ENCODE measurements around the gene ADARB2. TPM values are rescaled to one million over a fixed set of nuclear protein-coding genes. Genes with fewer than 3 reads are reported as not detected.

ADARB2 gene
- total RNA-seq, 3 donors from 2014 or later (not counting 1 experiment from before 2014, with no cell fraction given): 0.27 to 0.78 (median 0.40) TPM

DNA sequence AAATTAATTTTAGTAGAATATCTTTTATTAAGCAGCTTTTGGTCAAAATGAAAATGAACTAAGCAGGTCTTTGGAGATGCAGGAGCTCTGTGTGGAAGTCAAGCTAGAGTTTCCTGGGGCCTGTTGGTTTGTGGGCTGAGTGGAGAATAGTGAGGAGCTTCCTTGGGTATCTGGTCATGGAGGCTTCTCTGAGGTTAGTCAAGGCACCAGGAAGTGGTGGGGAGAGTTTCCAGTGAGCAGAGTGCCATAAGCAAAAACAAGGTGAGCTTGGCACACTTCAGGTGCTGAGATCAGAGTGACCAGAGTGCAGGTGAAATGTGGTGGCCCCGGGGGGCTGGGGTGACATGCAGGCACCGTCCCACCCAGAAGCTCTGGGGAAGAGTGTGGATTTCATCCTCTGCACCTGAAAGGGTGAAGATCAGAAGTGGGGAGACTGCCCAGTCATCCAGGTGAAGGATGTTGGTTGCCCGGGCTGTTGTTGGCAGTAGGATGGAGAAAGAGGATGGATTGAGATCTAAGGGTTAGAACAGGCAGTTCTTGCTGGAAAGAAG, 603.8 kb downstream of the ADARB2 start:
- Histone ChIP-seq H3K36me3 (ENCODE audit: control insufficient read depth, insufficient read depth, low read length) (peaks cover 32% of the 10 kb centered on the region), H3K4me3 (ENCODE audit: low read length) (no peak overlapping the region), H3K9me3 (ENCODE audit: control insufficient read depth, insufficient read depth, low read length) (no peaks in the 10 kb centered on the region), H3K27ac (ENCODE audit: low read length) (no peak overlapping the region), H3K27me3 (ENCODE audit: control insufficient read depth, insufficient read depth, low read length) (no peaks in the 10 kb centered on the region), H3K4me1 (ENCODE audit: control insufficient read depth, insufficient read depth, low read length) (peaks cover 18% of the 10 kb centered on the region)
- DNase-seq (no peak), ATAC-seq (no peak)
- peaks cover under 1% of the 10 kb centered on the region in 2 donors for H3K27me3 Mint-ChIP-seq (ENCODE audit: low read depth in 2 of 2)
- H3K4me1 Mint-ChIP-seq: peaks cover 33 to 36% of the 10 kb centered on the region in 2 donors
- H3K36me3 Mint-ChIP-seq: peaks cover 11% of the 10 kb centered on the region
- peaks cover under 1 to 3% of the 10 kb centered on the region in 2 donors for H3K9me3 Mint-ChIP-seq
- intact Hi-C loops (cut with micrococcal nuclease): no loop called here
- peak overlapping the region; percentile 77 to 82 for H3K27ac Mint-ChIP-seq
- TF ChIP-seq CTCF (IDR thresholded peaks at IDR 0.05): no peak
- H3K4me3 Mint-ChIP-seq: no peak overlapping the region
- WGBS (ENCODE audit: insufficient coverage): 92% methylated on average over 3 of the region's 3 CpGs

DNA sequence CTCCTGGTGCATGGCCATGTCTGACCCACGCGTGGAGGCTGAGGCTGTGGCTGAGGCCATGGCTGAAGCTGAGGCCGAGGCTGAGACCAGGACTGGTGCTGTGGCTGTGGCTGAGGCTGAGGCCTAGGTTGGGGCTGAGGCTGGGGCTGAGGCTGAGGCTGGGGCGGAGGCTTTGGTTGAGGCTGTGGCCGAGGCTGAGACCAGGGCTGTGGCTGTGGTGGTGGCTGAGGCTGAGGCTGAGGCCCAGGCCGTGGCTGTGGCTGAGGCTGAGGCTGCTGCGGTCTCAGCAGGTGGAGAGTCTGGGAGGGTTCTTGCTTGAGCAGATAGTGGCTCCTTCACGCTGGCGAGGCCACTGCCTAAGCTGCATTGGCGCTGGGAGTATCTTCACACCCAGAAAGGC, 604.7 kb downstream of the ADARB2 start:
- ATAC-seq (peak; percentile 31 to 70 (median 40)), DNase-seq (no peak)
- 43% methylated on average over 10 of the region's 10 CpGs for WGBS (ENCODE audit: insufficient coverage)
- H3K36me3 Mint-ChIP-seq: peaks cover 6% of the 10 kb centered on the region
- no peaks in the 10 kb centered on the region for H3K9me3 ChIP-seq (ENCODE audit: control insufficient read depth, insufficient read depth, low read length)
- peak overlapping the region; percentile 77 to 82 for H3K27ac Mint-ChIP-seq
- H3K4me3 Mint-ChIP-seq: no peak overlapping the region
- peaks cover 37 to 45% of the 10 kb centered on the region in 2 donors for H3K4me1 Mint-ChIP-seq
- peak overlapping the region; percentile 23 for H3K27ac ChIP-seq (ENCODE audit: low read length)
- no peaks in the 10 kb centered on the region for H3K9me3 Mint-ChIP-seq
- H3K36me3 ChIP-seq (ENCODE audit: control insufficient read depth, insufficient read depth, low read length): peaks cover 41% of the 10 kb centered on the region
- H3K27me3 Mint-ChIP-seq (ENCODE audit: low read depth in 2 of 2): no peaks in the 10 kb centered on the region
- H3K4me1 ChIP-seq (ENCODE audit: control insufficient read depth, insufficient read depth, low read length): peaks cover 18% of the 10 kb centered on the region
- intact Hi-C loops (cut with micrococcal nuclease): no loop called here
- TF ChIP-seq CTCF (IDR thresholded peaks at IDR 0.05): no peak
- no peaks in the 10 kb centered on the region for H3K27me3 ChIP-seq (ENCODE audit: control insufficient read depth, insufficient read depth, low read length)
- no peak overlapping the region for H3K4me3 ChIP-seq (ENCODE audit: low read length)

DNA sequence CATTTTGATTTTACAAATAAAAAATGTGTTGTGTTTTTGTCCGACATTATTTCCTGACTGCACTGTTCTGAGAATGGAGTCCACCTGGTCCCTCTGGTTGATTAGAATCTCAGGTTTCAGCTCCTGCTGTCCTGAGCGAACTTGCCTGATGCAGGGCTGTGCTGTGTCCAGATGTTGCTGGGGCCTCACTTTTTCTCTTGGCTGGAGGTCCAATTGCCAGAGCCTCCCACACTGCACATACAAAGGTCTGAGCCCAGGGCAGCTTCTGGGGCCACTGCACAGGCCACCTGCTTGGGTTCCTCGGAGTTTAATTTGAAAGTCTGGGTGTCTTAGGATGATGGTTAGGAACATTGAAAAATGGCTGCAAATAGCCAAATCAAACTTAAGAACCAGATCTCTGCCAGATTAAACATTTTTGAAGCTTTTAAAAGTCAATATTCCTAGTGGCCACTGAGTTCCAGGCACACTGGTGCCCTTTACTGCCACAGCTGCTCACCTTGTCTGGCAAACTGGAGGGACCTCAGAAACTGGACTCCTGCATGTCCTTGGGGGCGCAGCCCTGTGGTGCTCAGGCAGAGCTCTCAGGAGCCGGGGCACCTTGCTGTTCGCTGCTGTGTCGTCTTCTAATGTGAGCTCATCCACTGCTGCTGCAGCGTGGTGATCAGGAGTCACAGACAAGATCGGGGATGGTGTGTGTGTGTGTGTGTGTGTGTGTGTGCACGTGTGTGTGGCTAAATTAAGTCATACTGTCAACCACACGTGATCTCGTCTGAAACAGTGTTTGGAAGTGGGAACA, 606.1 kb downstream of the ADARB2 start:
- DNase-seq (no peak), ATAC-seq (no peak)
- H3K4me1 ChIP-seq (ENCODE audit: control insufficient read depth, insufficient read depth, low read length): peaks cover 18% of the 10 kb centered on the region
- intact Hi-C loops (cut with micrococcal nuclease): no loop called here
- Mint-ChIP-seq H3K27ac (peak overlapping the region in 1 of 2 donors; percentile 30), H3K27me3 (ENCODE audit: low read depth in 2 of 2) (no peaks in the 10 kb centered on the region), H3K36me3 (peaks cover 6% of the 10 kb centered on the region), H3K4me3 (no peak overlapping the region), H3K9me3 (no peaks in the 10 kb centered on the region), H3K4me1 (peaks cover 42 to 56% of the 10 kb centered on the region in 2 donors)
- no peak overlapping the region for H3K4me3 ChIP-seq (ENCODE audit: low read length)
- peaks cover 53% of the 10 kb centered on the region for H3K36me3 ChIP-seq (ENCODE audit: control insufficient read depth, insufficient read depth, low read length)
- TF ChIP-seq CTCF (IDR thresholded peaks at IDR 0.05): no peak
- no peaks in the 10 kb centered on the region for H3K9me3 ChIP-seq (ENCODE audit: control insufficient read depth, insufficient read depth, low read length)
- H3K27me3 ChIP-seq (ENCODE audit: control insufficient read depth, insufficient read depth, low read length): no peaks in the 10 kb centered on the region
- H3K27ac ChIP-seq (ENCODE audit: low read length): no peak overlapping the region
- 97% methylated on average over 12 of the region's 12 CpGs for WGBS (ENCODE audit: insufficient coverage)
